GM12878 (cell line): Measurements from ENCODE around the gene HS6ST3. TPM values are rescaled to one million over a fixed set of nuclear protein-coding genes. Genes with fewer than 3 reads are reported as not detected.

Source experiments
- ATAC-seq: fragments of 200-7000 bp; cut with Tn5 transposase; 3 replicates; pipeline ENCODE4 v1.9.1; 2020; ENCODE audit warnings: mild to moderate bottlenecking, moderate library complexity
- BruUV-seq: library from RNA; stranded (reverse); fragments of 400-500 nt; replicated peaks from 2 replicates; lab custom pipeline; 2021; lab: Mats Ljungman, UMichigan
- CTCF ChIA-PET: fragments of 300-600 bp; sonication (Branson Sonifier 250); formaldehyde crosslinking; extraction: SDS; loops from one replicate; lab custom pipeline; 2021; ENCODE audit warnings: inconsistent platforms; lab: Yijun Ruan, JAX
- POLR2A ChIA-PET: fragments of 350-600 bp; formaldehyde crosslinking; extraction: SDS; loops from one replicate; lab custom pipeline; 2021; ENCODE audit warnings: inconsistent platforms; lab: Charles Lee
- RAD21 ChIA-PET: fragments of 300-600 bp; sonication (Branson Sonifier 250); formaldehyde crosslinking; loops from one replicate; lab custom pipeline; 2023; ENCODE audit warnings: antibody characterized with exemption; ENCODE audit not compliant: unreplicated experiment; lab: Charles Lee
- SMC1A ChIA-PET: fragments of 300-600 bp; sonication (Branson Sonifier 250); formaldehyde crosslinking; loops from one replicate; lab custom pipeline; 2023; ENCODE audit not compliant: unreplicated experiment, uncharacterized antibody; lab: Charles Lee
- DNase-seq: peaks from one replicate; pipeline ENCODE4 v3.0.0-alpha.2; 2011; ENCODE audit warnings: low read depth, low spot score
- FAIRE-seq: peaks from 3 replicates; lab custom pipeline; 2011; peaks lifted over from hg19 to GRCh38; lab: Jason Lieb, UNC
- H2AFZ ChIP-seq: 2 replicates; pipeline ENCODE4 v1.6.0; 2011; ENCODE audit warnings: low read depth, low read length, control low read depth; ENCODE audit not compliant: control insufficient read depth
- H3K27ac ChIP-seq: 2 replicates; pipeline ENCODE4 v1.5.1; 2011; ENCODE audit warnings: control low read depth; ENCODE audit not compliant: control insufficient read depth, insufficient read depth
- H3K27me3 ChIP-seq, 2 experiments: replicated peaks in 1 of 2; 2 replicates each; pipeline versions ENCODE4 v1.6.0 to v1.6.1; 2011; ENCODE audit warnings: low read length in 1 of 2; ENCODE audit not compliant: control insufficient read depth in 2 of 2, insufficient read depth in 2 of 2
- H3K36me3 ChIP-seq, 2 experiments: 2 replicates each; pipeline ENCODE4 v1.5.1; 2011; ENCODE audit warnings: low read length in 1 of 2; ENCODE audit not compliant: control insufficient read depth in 2 of 2, insufficient read depth in 2 of 2
- H3K4me1 ChIP-seq: 2 replicates; pipeline ENCODE4 v1.6.1; 2011; ENCODE audit warnings: mild to moderate bottlenecking, low read length, moderate library complexity, mixed read lengths; ENCODE audit not compliant: control insufficient read depth, insufficient read depth
- H3K4me2 ChIP-seq: 2 replicates; pipeline ENCODE4 v1.6.0; 2011; ENCODE audit warnings: control low read depth; ENCODE audit not compliant: control insufficient read depth, insufficient read depth
- H3K4me3 ChIP-seq: fragments of 200-600 bp; sonication (generic); 2 replicates; pipeline ENCODE4 v1.5.1; 2016
- H3K79me2 ChIP-seq: 2 replicates; pipeline ENCODE4 v1.6.0; 2011; ENCODE audit warnings: low read length; ENCODE audit not compliant: control insufficient read depth, insufficient read depth
- H3K9ac ChIP-seq: 2 replicates; pipeline ENCODE4 v1.8.0; 2011; ENCODE audit warnings: low read length, control low read depth, mixed read lengths; ENCODE audit not compliant: control insufficient read depth, insufficient read depth
- H3K9me3 ChIP-seq: replicated peaks from 3 replicates; pipeline ENCODE4 v1.5.1; 2011; ENCODE audit warnings: mild to moderate bottlenecking, low read length; ENCODE audit not compliant: control insufficient read depth, insufficient read depth
- H4K20me1 ChIP-seq: 2 replicates; pipeline ENCODE4 v1.6.0; 2011; ENCODE audit not compliant: control insufficient read depth, insufficient read depth
- BCL11A ChIP-seq: IDR thresholded peaks from 2 replicates; pipeline ENCODE4 v1.6.1; 2011; ENCODE audit warnings: low read depth, low read length
- CREM ChIP-seq: IDR thresholded peaks from 2 replicates; pipeline ENCODE4 v1.6.1; 2014; ENCODE audit warnings: antibody characterized with exemption, low read depth
- EP300 ChIP-seq, 2 experiments: fragments of 150-350 bp in 1 of 2; IDR thresholded peaks; 2 replicates each; pipeline ENCODE4 v1.6.1; 2011 to 2012; ENCODE audit warnings: low read depth in 2 of 2, low read length in 2 of 2, borderline replicate concordance in 1 of 2, improper control_type of control experiment in 1 of 2, inconsistent platforms in 1 of 2; ENCODE audit not compliant: control insufficient read depth in 1 of 2
- IKZF1 ChIP-seq: fragments of 450-650 bp; conservative IDR thresholded peaks from 2 replicates; pipeline ENCODE4 v1.6.1; 2017; ENCODE audit warnings: antibody characterized with exemption, mild to moderate bottlenecking
- KDM1A ChIP-seq: fragments of 200-600 bp; sonication (generic); IDR thresholded peaks from 2 replicates; pipeline ENCODE4 v1.6.1; 2016; ENCODE audit warnings: borderline replicate concordance
- MEF2B ChIP-seq: fragments of 450-650 bp; IDR thresholded peaks from 2 replicates; pipeline ENCODE4 v1.6.1; 2018; ENCODE audit warnings: mild to moderate bottlenecking, moderate library complexity; ENCODE audit not compliant: partially characterized antibody, poor library complexity, severe bottlenecking
- NR2C1 ChIP-seq: fragments of 450-650 bp; IDR thresholded peaks from 2 replicates; pipeline ENCODE4 v1.6.1; 2017; ENCODE audit warnings: antibody characterized with exemption, mild to moderate bottlenecking, moderate library complexity
- PAX5 ChIP-seq: IDR thresholded peaks from 2 replicates; pipeline ENCODE4 v1.6.1; 2011; ENCODE audit warnings: low read depth, low read length, borderline replicate concordance
- PML ChIP-seq: IDR thresholded peaks from 2 replicates; pipeline ENCODE4 v1.6.1; 2012; ENCODE audit warnings: low read length, inconsistent platforms
- POLR2AphosphoS2 ChIP-seq: IDR thresholded peaks from 2 replicates; pipeline ENCODE4 v1.6.1; 2011; ENCODE audit warnings: low read depth, mild to moderate bottlenecking, low read length, improper control_type of control experiment, moderate library complexity
- PRDM15 ChIP-seq: fragments of 450-650 bp; formaldehyde crosslinking; IDR thresholded peaks from 2 replicates; pipeline ENCODE4 v1.4.0; 2020; ENCODE audit warnings: mild to moderate bottlenecking, moderate library complexity
- RELA ChIP-seq: fragments of 450-650 bp; IDR thresholded peaks from 2 replicates; pipeline ENCODE4 v1.8.0; 2014; ENCODE audit warnings: borderline replicate concordance; ENCODE audit not compliant: partially characterized antibody
- SUPT20H ChIP-seq: IDR thresholded peaks from 2 replicates; pipeline ENCODE4 v1.6.1; 2011; ENCODE audit warnings: low read depth, mild to moderate bottlenecking, low read length, moderate library complexity, borderline replicate concordance; ENCODE audit not compliant: control insufficient read depth
- USF1 ChIP-seq: IDR thresholded peaks from 2 replicates; pipeline ENCODE4 v1.6.1; 2011; ENCODE audit warnings: borderline replicate concordance, low read depth, mild to moderate bottlenecking, moderate library complexity, mixed read lengths, low read length; ENCODE audit not compliant: insufficient read depth; ENCODE audit errors: extremely low read length
- WGBS: methylation state at CpG from one replicate; pipeline ENCODE4 v1.1.6; 2016; ENCODE audit warnings: low lambda C conversion rate; ENCODE audit not compliant: insufficient replicate concordance, insufficient coverage; ENCODE audit errors: missing lambda C conversion rate; 5-methylcytosine and 5-hydroxymethylcytosine counted together
- in situ Hi-C: fragments of 300-500 bp; cut with MboI; formaldehyde crosslinking; loops from 9 replicates; pipeline ENCODE4 v1.14.3; 2018; ENCODE audit warnings: mixed read lengths
- intact Hi-C: fragments of 100-400 bp; cut with micrococcal nuclease; formaldehyde crosslinking; loops from one replicate; pipeline ENCODE4 v1.14.2; 2022; ENCODE audit not compliant: unreplicated experiment
- polyA plus RNA-seq, 11 experiments: library from polyadenylated mRNA; depleted of rRNA in 4 of 11; unstranded in 6 of 11; stranded (reverse) in 5 of 11; fragments of >200 nt; fragmentation: Nextera tagmentation in 4 of 11; fragmentation: Illumina TruSeq in 1 of 11; extraction: Ambion mirVana in 4 of 11; extraction: Trizol in 1 of 11; gene quantifications; 1 replicate in 1 of 11; 2 replicates in 10 of 11; pipeline versions ENCODE4 v1.2.1 to v1.2.3, GENCODE V29; 2011 to 2016; ENCODE audit warnings: inconsistent platforms in 2 of 11, missing spikeins in 2 of 11, low read depth in 1 of 11
- total RNA-seq, 4 experiments: library from RNA; depleted of rRNA in 3 of 4; stranded (reverse); fragments of >200 nt in 3 of 4; fragmentation: Illumina TruSeq in 1 of 4; extraction: Trizol in 1 of 4; gene quantifications; 2 replicates each; pipeline versions ENCODE4 v1.2.1 to v1.2.3, GENCODE V29; 2013 to 2021
- TF ChIP-seq, protein P1 (sequence below): fragments of 450-650 bp; IDR thresholded peaks from 2 replicates; pipeline ENCODE4 v1.6.1; 2018; ENCODE audit warnings: mild to moderate bottlenecking, low read depth, moderate library complexity; ENCODE audit not compliant: partially characterized antibody

HS6ST3 gene
- total and polyA plus RNA-seq, 10 of the 15 experiments (the other 5 are each of a cell fraction or from before 2014, with no cell fraction given), result under 0.01 to 2.9 TPM; not detected in 8

DNA sequence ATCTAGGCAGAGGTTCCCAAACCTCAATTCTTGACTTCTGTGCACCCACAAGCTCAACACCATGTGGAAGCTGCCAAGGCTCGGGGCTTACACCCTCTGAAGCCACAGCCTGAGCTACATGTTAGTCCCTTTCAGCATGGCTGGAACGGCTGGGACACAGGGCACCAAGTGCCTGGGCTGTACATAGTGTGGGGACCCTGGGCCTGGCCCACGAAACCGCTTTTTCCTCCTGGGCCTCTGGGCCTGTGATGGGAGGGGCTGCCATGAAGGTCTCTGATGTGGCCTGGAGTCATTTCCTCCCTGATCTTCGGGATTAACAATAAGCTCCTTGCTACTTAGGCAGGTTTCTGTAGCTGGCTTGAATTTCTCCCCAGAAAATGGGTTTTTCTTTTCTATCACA is 108.1 kb downstream of the HS6ST3 start:
- FAIRE-seq (no peak), ATAC-seq (no peak), DNase-seq (no peak)
- H3K4me1 ChIP-seq, result no peaks in the 10 kb centered on the region
- SMC1A ChIA-PET, result no interaction called here
- no peaks in the 10 kb centered on the region for H3K79me2 ChIP-seq
- no peaks in the 10 kb centered on the region for H3K36me3 ChIP-seq
- in situ Hi-C loops (no loop called here), intact Hi-C loops (no loop called here)
- CTCF ChIA-PET, result no interaction called here
- H3K4me3 ChIP-seq, result no peak overlapping the region
- H3K9ac ChIP-seq, result no peak overlapping the region
- H2AFZ ChIP-seq, result no peak overlapping the region
- no TSS peak for BruUV-seq
- H3K9me3 ChIP-seq, result no peaks in the 10 kb centered on the region
- H4K20me1 ChIP-seq, result no peaks in the 10 kb centered on the region
- H3K4me2 ChIP-seq, result no peak overlapping the region
- POLR2A ChIA-PET, result no interaction called here
- H3K27ac ChIP-seq, result no peak overlapping the region
- TF ChIP-seq PML (no peak), IKZF1 (no peak), POLR2AphosphoS2 (no peak), USF1 (no peak), KDM1A (no peak), PRDM15 (CRISPR knock-in tag) (no peak), PAX5 (no peak), MEF2B (no peak), EP300 (IDR thresholded peaks at IDR 0.05; ENCODE audit: borderline replicate concordance in 1 of 2, control insufficient read depth in 1 of 2, low read depth in 2 of 2, low read length in 2 of 2) (no peak), SUPT20H (no peak), CREM (no peak), RELA (no peak), NR2C1 (no peak), BCL11A (no peak)
- TF ChIP-seq, protein P1, sequence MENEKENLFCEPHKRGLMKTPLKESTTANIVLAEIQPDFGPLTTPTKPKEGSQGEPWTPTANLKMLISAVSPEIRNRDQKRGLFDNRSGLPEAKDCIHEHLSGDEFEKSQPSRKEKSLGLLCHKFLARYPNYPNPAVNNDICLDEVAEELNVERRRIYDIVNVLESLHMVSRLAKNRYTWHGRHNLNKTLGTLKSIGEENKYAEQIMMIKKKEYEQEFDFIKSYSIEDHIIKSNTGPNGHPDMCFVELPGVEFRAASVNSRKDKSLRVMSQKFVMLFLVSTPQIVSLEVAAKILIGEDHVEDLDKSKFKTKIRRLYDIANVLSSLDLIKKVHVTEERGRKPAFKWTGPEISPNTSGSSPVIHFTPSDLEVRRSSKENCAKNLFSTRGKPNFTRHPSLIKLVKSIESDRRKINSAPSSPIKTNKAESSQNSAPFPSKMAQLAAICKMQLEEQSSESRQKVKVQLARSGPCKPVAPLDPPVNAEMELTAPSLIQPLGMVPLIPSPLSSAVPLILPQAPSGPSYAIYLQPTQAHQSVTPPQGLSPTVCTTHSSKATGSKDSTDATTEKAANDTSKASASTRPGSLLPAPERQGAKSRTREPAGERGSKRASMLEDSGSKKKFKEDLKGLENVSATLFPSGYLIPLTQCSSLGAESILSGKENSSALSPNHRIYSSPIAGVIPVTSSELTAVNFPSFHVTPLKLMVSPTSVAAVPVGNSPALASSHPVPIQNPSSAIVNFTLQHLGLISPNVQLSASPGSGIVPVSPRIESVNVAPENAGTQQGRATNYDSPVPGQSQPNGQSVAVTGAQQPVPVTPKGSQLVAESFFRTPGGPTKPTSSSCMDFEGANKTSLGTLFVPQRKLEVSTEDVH, result no peak
- WGBS, result 0% methylated on average over 5 of the region's 5 CpGs
- RAD21 ChIA-PET, result no interaction called here
- no peaks in the 10 kb centered on the region; a peak in 1 of 4 replicates for H3K27me3 ChIP-seq
